ENCODE data around the gene SMKR1.

Gene SMKR1

GRCh38 chr7:129493555-129493954 lies 8.8 kb upstream of the SMKR1 start:
- no peak for TF ChIP-seq CTCF (IDR thresholded peaks at IDR 0.05)
- H3K27me3 Mint-ChIP-seq (ENCODE audit: low read depth, poor library complexity): peaks cover 3% of the 10 kb centered on the region
- no peak overlapping the region for H3K4me3 Mint-ChIP-seq
- no peak overlapping the region for H3K27ac Mint-ChIP-seq
- no peaks in the 10 kb centered on the region for H3K36me3 Mint-ChIP-seq (ENCODE audit: low read depth)
- DNase-seq: no peak
- peaks cover 12% of the 10 kb centered on the region for H3K4me1 Mint-ChIP-seq
- no peaks in the 10 kb centered on the region for H3K9me3 Mint-ChIP-seq

GRCh38 chr7:129494041-129494440 lies 8.3 kb upstream of the SMKR1 start:
- Mint-ChIP-seq H3K27ac (no peak overlapping the region), H3K9me3 (no peaks in the 10 kb centered on the region), H3K27me3 (ENCODE audit: low read depth, poor library complexity) (peaks cover 3% of the 10 kb centered on the region)

GRCh38 chr7:129495987-129496386 lies 6.3 kb upstream of the SMKR1 start:
- H3K4me3 Mint-ChIP-seq: no peak overlapping the region
- no peak for TF ChIP-seq CTCF (IDR thresholded peaks at IDR 0.05)
- no peak for DNase-seq
- H3K27me3 Mint-ChIP-seq (ENCODE audit: low read depth, poor library complexity): peaks cover 12% of the 10 kb centered on the region
- no peak overlapping the region for H3K27ac Mint-ChIP-seq
- H3K36me3 Mint-ChIP-seq (ENCODE audit: low read depth): no peaks in the 10 kb centered on the region
- H3K4me1 Mint-ChIP-seq: peaks cover 13% of the 10 kb centered on the region
- no peaks in the 10 kb centered on the region for H3K9me3 Mint-ChIP-seq

More at GRCh38 chr7:129494041-129494440, 8.3 kb upstream of the SMKR1 start:
- no peaks in the 10 kb centered on the region for H3K36me3 Mint-ChIP-seq (ENCODE audit: low read depth)
- peaks cover 12% of the 10 kb centered on the region for H3K4me1 Mint-ChIP-seq
- H3K4me3 Mint-ChIP-seq: no peak overlapping the region
- TF ChIP-seq CTCF (IDR thresholded peaks at IDR 0.05): no peak
- DNase-seq: no peak

- Mint-ChIP-seq H3K27ac (no peak overlapping the region), H3K36me3 (ENCODE audit: low read depth) (no peaks in the 10 kb centered on the region), H3K4me1 (peaks cover 18% of the 10 kb centered on the region), H3K27me3 (ENCODE audit: low read depth, poor library complexity) (peaks cover 15% of the 10 kb centered on the region), H3K4me3 (no peak overlapping the region), H3K9me3 (no peaks in the 10 kb centered on the region)
- no peak for TF ChIP-seq CTCF (IDR thresholded peaks at IDR 0.05)
- no peak for DNase-seq
Measured at GRCh38 chr7:129496653-129497052, 5.7 kb upstream of the SMKR1 start.

GRCh38 chr7:129497156-129497555 lies 5.2 kb upstream of the SMKR1 start:
- no peaks in the 10 kb centered on the region for H3K9me3 Mint-ChIP-seq
- H3K4me1 Mint-ChIP-seq: peaks cover 23% of the 10 kb centered on the region
- DNase-seq: no peak
- H3K4me3 Mint-ChIP-seq: no peak overlapping the region
- TF ChIP-seq CTCF (IDR thresholded peaks at IDR 0.05): no peak
- no peaks in the 10 kb centered on the region for H3K36me3 Mint-ChIP-seq (ENCODE audit: low read depth)
- peaks cover 19% of the 10 kb centered on the region for H3K27me3 Mint-ChIP-seq (ENCODE audit: low read depth, poor library complexity)
- H3K27ac Mint-ChIP-seq: no peak overlapping the region

GRCh38 chr7:129498021-129498420 lies 4.3 kb upstream of the SMKR1 start:
- Mint-ChIP-seq H3K9me3 (no peaks in the 10 kb centered on the region), H3K27me3 (ENCODE audit: low read depth, poor library complexity) (peaks cover 21% of the 10 kb centered on the region), H3K4me1 (peaks cover 25% of the 10 kb centered on the region), H3K4me3 (no peak overlapping the region), H3K36me3 (ENCODE audit: low read depth) (no peaks in the 10 kb centered on the region), H3K27ac (no peak overlapping the region)
- DNase-seq: no peak
- TF ChIP-seq CTCF (IDR thresholded peaks at IDR 0.05): no peak

All from nephron progenitor cell (in vitro differentiated cells).